KMS-11 (cell line): ENCODE data around the gene TM7SF2.

Source experiments
- H2AFZ ChIP-seq: fragments of 200-600 bp; sonication (generic); 2 replicates; pipeline ENCODE4 v1.6.1; 2016; ENCODE audit warnings: antibody characterized with exemption, mixed run types, low read depth
- H3K27ac ChIP-seq: fragments of 200-600 bp; sonication (generic); 2 replicates; pipeline ENCODE4 v1.6.1; 2016; ENCODE audit warnings: mild to moderate bottlenecking, mixed run types
- H3K27me3 ChIP-seq: fragments of 200-600 bp; sonication (generic); 2 replicates; pipeline ENCODE4 v1.6.1; 2017; ENCODE audit warnings: mild to moderate bottlenecking, low read depth, mixed run types, moderate library complexity; ENCODE audit not compliant: insufficient read depth
- H3K36me3 ChIP-seq: fragments of 200-600 bp; sonication (generic); 2 replicates; pipeline ENCODE4 v1.6.1; 2017; ENCODE audit warnings: mild to moderate bottlenecking, mixed run types; ENCODE audit not compliant: insufficient read depth
- H3K4me1 ChIP-seq: fragments of 200-600 bp; sonication (generic); 2 replicates; pipeline ENCODE4 v1.6.1; 2016; ENCODE audit warnings: mild to moderate bottlenecking, low read depth, mixed run types; ENCODE audit not compliant: poor library complexity, severe bottlenecking
- H3K4me2 ChIP-seq: fragments of 200-600 bp; sonication (generic); 2 replicates; pipeline ENCODE4 v1.7.0; 2016; ENCODE audit warnings: mild to moderate bottlenecking, mixed run types
- H3K4me3 ChIP-seq: fragments of 200-600 bp; sonication (generic); IDR thresholded peaks from 2 replicates; pipeline ENCODE4 v1.6.1; 2017; ENCODE audit warnings: low read depth, low read length, mixed read lengths; ENCODE audit not compliant: insufficient read depth
- H3K79me2 ChIP-seq: fragments of 200-600 bp; sonication (generic); 2 replicates; pipeline ENCODE4 v1.6.1; 2016; ENCODE audit warnings: low read depth, mixed run types; ENCODE audit not compliant: insufficient read depth
- H3K9ac ChIP-seq: fragments of 200-600 bp; sonication (generic); 2 replicates; pipeline ENCODE4 v1.6.1; 2016; ENCODE audit warnings: mild to moderate bottlenecking, mixed run types
- H4K20me1 ChIP-seq: fragments of 200-600 bp; sonication (generic); 2 replicates; pipeline ENCODE4 v1.6.1; 2016; ENCODE audit warnings: mild to moderate bottlenecking, mixed run types; ENCODE audit not compliant: insufficient read depth
- TF ChIP-seq, protein P1 (sequence below): fragments of 200-600 bp; sonication (generic); conservative IDR thresholded peaks from 2 replicates; pipeline ENCODE4 v1.6.1; 2017; ENCODE audit warnings: low read depth, mild to moderate bottlenecking, antibody characterized with exemption, low read length, moderate library complexity, mixed read lengths

TM7SF2 gene

DNA sequence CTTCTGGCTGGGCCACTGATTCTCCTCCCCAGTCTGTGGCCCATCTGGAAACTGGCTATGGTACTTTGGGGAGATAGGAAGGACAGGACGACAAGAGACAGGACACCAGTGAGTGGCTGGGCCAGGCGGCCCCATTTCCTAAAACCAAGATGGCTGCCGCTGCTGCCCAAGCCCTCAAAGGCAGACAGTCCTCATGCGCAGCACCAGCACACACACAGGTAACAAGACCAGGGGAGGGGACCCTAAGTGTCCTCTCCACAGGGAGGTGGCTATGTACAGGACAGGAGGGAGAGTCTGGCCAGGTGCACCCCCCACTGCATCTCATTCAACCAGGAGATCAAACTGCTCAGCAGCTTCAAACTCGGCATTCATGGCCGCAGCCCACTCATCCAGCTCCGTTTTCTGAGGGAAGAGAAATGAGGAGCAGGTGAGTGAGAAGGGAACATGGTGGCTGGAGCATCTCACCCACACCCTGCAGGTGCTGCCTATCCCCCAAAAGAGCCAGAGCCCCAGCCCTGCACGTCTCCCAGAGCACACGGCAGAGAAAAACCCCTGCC is 32.8 kb upstream of the TM7SF2 start:
- Histone ChIP-seq H3K9ac (no peak overlapping the region; the same call in 1 of the 2 replicates), H2AFZ (no peak overlapping the region), H3K79me2 (peaks cover 78% of the 10 kb centered on the region), H3K4me3 (no peak overlapping the region), H3K4me1 (peaks cover 63% of the 10 kb centered on the region), H3K27ac (peak overlapping the region; percentile 60), H3K27me3 (no peaks in the 10 kb centered on the region), H3K36me3 (0 out of 2 replicates have a peak, but pooled peaks cover 3% of the 10 kb centered on the region), H3K4me2 (peak overlapping the region; percentile 47), H4K20me1 (no peaks in the 10 kb centered on the region)
- TF ChIP-seq, protein P1, sequence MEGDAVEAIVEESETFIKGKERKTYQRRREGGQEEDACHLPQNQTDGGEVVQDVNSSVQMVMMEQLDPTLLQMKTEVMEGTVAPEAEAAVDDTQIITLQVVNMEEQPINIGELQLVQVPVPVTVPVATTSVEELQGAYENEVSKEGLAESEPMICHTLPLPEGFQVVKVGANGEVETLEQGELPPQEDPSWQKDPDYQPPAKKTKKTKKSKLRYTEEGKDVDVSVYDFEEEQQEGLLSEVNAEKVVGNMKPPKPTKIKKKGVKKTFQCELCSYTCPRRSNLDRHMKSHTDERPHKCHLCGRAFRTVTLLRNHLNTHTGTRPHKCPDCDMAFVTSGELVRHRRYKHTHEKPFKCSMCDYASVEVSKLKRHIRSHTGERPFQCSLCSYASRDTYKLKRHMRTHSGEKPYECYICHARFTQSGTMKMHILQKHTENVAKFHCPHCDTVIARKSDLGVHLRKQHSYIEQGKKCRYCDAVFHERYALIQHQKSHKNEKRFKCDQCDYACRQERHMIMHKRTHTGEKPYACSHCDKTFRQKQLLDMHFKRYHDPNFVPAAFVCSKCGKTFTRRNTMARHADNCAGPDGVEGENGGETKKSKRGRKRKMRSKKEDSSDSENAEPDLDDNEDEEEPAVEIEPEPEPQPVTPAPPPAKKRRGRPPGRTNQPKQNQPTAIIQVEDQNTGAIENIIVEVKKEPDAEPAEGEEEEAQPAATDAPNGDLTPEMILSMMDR = no peak

- peaks cover 73% of the 10 kb centered on the region for H3K79me2 ChIP-seq
- peaks cover 79% of the 10 kb centered on the region for H3K4me1 ChIP-seq
- no peaks in the 10 kb centered on the region for H4K20me1 ChIP-seq
- H3K4me3 ChIP-seq = peak overlapping the region; percentile 59
- peak overlapping the region; percentile 86 for H3K9ac ChIP-seq
- TF ChIP-seq, protein P1 = no peak
- H3K4me2 ChIP-seq = peak overlapping the region; percentile 100
- H3K27me3 ChIP-seq = no peaks in the 10 kb centered on the region
- H3K36me3 ChIP-seq = 0 out of 2 replicates have a peak, but pooled peaks cover 3% of the 10 kb centered on the region
- peak overlapping the region; percentile 74 for H3K27ac ChIP-seq
- peak overlapping the region; percentile 31; the same call in 1 of the 2 replicates for H2AFZ ChIP-seq
Observed at GRCh38 chr11:65083134-65083833, 28.4 kb upstream of the TM7SF2 start.

- H3K4me2 ChIP-seq = peak within 1 kb of the TSS; percentile 100
- H4K20me1 ChIP-seq = no peaks in the 10 kb centered on the region
- 0 out of 2 replicates have a peak, but pooled peaks cover 3% of the 10 kb centered on the region for H3K36me3 ChIP-seq
- peaks cover 79% of the 10 kb centered on the region for H3K4me1 ChIP-seq
- H3K9ac ChIP-seq = peak within 1 kb of the TSS; percentile 86
- H3K79me2 ChIP-seq = peaks cover 66% of the 10 kb centered on the region
- TF ChIP-seq, protein P1 = no peak
- peak within 1 kb of the TSS; percentile 31; the same call in 1 of the 2 replicates for H2AFZ ChIP-seq
- H3K27ac ChIP-seq = peak within 1 kb of the TSS; percentile 74
- no peaks in the 10 kb centered on the region for H3K27me3 ChIP-seq
- H3K4me3 ChIP-seq = peak within 1 kb of the TSS; percentile 59
Observed at GRCh38 chr11:65083834-65084597, 27.7 kb upstream of the TM7SF2 start, which contains the start of the genes CDCA5 and ZFPL1. TSS of gene CDCA5 (minus strand) at chr11:65084040. CDS start at chr11:65083978, 62 bp downstream. TSS of gene ZFPL1 (plus strand) at chr11:65084222. CDS start at chr11:65084699, 477 bp downstream.

DNA sequence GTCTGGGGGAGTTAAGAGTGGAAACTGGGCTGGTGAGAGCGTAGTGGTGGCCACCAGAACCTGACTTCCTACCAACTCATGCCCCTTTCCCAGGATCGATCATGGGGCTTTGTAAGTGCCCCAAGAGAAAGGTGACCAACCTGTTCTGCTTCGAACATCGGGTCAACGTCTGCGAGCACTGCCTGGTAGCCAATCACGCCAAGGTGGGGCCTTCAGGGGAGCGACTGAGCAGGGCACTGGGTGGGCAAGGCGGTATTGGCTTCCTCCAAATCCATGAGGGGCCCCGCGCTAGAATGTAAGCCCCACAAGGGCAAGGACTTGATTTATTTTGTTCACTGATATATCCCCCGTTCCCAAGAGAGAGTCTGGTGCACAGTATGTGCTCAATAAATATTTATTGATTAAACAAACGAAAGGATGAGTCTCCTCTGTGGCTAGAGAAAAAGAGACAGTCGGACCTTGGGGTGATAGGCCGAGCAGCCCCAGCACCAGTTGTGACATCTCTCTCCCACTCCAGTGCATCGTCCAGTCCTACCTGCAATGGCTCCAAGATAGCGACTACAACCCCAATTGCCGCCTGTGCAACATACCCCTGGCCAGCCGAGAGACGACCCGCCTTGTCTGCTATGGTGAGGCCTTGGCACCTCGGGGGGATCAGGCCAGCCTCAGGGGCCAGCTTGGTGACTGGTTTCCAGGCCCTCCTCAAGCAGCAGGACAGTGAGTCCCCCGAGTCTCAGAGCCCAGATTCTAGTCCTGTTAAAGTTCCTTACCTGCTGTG is 26.9 kb upstream of the TM7SF2 start:
- Histone ChIP-seq H2AFZ (no peak overlapping the region), H3K79me2 (peaks cover 58% of the 10 kb centered on the region), H3K27me3 (no peaks in the 10 kb centered on the region), H4K20me1 (no peaks in the 10 kb centered on the region), H3K4me1 (peaks cover 79% of the 10 kb centered on the region), H3K36me3 (no peaks in the 10 kb centered on the region), H3K27ac (no peak overlapping the region; the same call in 1 of the 2 replicates), H3K9ac (peak overlapping the region; percentile 86), H3K4me3 (no peak overlapping the region), H3K4me2 (peak overlapping the region; percentile 87)
- TF ChIP-seq, protein P1 = no peak
